ENCODE measurements around the gene HPS1.

Gene HPS1

GRCh38 chr10:98405422-98405821, 41.3 kb downstream of the HPS1 start:
- Histone ChIP-seq H3K23ac (ENCODE audit: low read depth, low read length, poor library complexity) (no peak overlapping the region), H4K8ac (ENCODE audit: low read depth, low read length) (no peak overlapping the region), H2BK12ac (ENCODE audit: low read length) (no peak overlapping the region), H3K27me3 (ENCODE audit: control insufficient read depth in 3 of 3, insufficient read depth in 3 of 3, low read depth in 1 of 3, low read length in 3 of 3) (no peaks in the 10 kb centered on the region), H3K14ac (ENCODE audit: low read length) (no peak overlapping the region), H3K4me2 (ENCODE audit: insufficient read depth, low read length, poor library complexity, severe bottlenecking) (no peak overlapping the region), H3K9me3 (replicated peaks in 1 of 2; ENCODE audit: control insufficient read depth in 2 of 2, insufficient read depth in 1 of 2, low read depth in 1 of 2, low read length in 2 of 2) (no peaks in the 10 kb centered on the region), H3K79me1 (ENCODE audit: low read depth, low read length) (no peaks in the 10 kb centered on the region), H3K4me3 (ENCODE audit: low read length in 2 of 2) (peak overlapping the region in 1 of 2 donors; percentile 27), H3K36me3 (replicated peaks in 1 of 2; ENCODE audit: control insufficient read depth in 2 of 2, insufficient read depth in 2 of 2, low read length in 2 of 2) (no peaks in the 10 kb centered on the region), H2BK5ac (ENCODE audit: low read length) (no peak overlapping the region), H4K91ac (ENCODE audit: low read depth, low read length, poor library complexity) (no peak overlapping the region), H3K27ac (replicated peaks; ENCODE audit: low read length) (no peak overlapping the region), H2AK5ac (ENCODE audit: low read depth, low read length) (no peak overlapping the region), H3K4ac (ENCODE audit: low read length) (no peak overlapping the region), H2AFZ (ENCODE audit: low read length) (no peak overlapping the region), H2BK120ac (ENCODE audit: low read depth, low read length) (no peak overlapping the region), H3K9ac (ENCODE audit: low read depth, low read length, poor library complexity) (no peak overlapping the region), H3K18ac (ENCODE audit: low read length) (no peak overlapping the region), H3K4me1 (ENCODE audit: control insufficient read depth in 2 of 2, insufficient read depth in 1 of 2, low read depth in 1 of 2, low read length in 2 of 2) (peaks cover 0 to under 1% of the 10 kb centered on the region in 2 donors), H2BK15ac (ENCODE audit: low read length) (no peak overlapping the region)
- WGBS, 2 donors (ENCODE audit: extremely low coverage in 2 of 2, insufficient read length in 2 of 2, insufficient replicate concordance in 1 of 2): no CpG with 5 or more reads among the region's 12 CpGs
- no peak for DNase-seq (ENCODE audit: low spot score)

GRCh38 chr10:98404571-98405359, 42.0 kb downstream of the HPS1 start:
- Histone ChIP-seq H2BK5ac (ENCODE audit: low read length) (no peak overlapping the region), H3K14ac (ENCODE audit: low read length) (no peak overlapping the region), H2AK5ac (ENCODE audit: low read depth, low read length) (no peak overlapping the region), H2BK12ac (ENCODE audit: low read length) (no peak overlapping the region), H3K4me3 (ENCODE audit: low read length in 2 of 2) (no peak overlapping the region), H3K4ac (ENCODE audit: low read length) (no peak overlapping the region), H3K27me3 (ENCODE audit: control insufficient read depth in 3 of 3, insufficient read depth in 3 of 3, low read depth in 1 of 3, low read length in 3 of 3) (no peaks in the 10 kb centered on the region), H3K79me1 (ENCODE audit: low read depth, low read length) (no peaks in the 10 kb centered on the region), H4K8ac (ENCODE audit: low read depth, low read length) (no peak overlapping the region), H3K27ac (replicated peaks; ENCODE audit: low read length) (no peak overlapping the region), H3K4me1 (ENCODE audit: control insufficient read depth in 2 of 2, insufficient read depth in 1 of 2, low read depth in 1 of 2, low read length in 2 of 2) (peaks cover 0 to 1% of the 10 kb centered on the region in 2 donors), H3K9ac (ENCODE audit: low read depth, low read length, poor library complexity) (no peak overlapping the region), H2AFZ (ENCODE audit: low read length) (no peak overlapping the region), H3K23ac (ENCODE audit: low read depth, low read length, poor library complexity) (no peak overlapping the region), H3K36me3 (replicated peaks in 1 of 2; ENCODE audit: control insufficient read depth in 2 of 2, insufficient read depth in 2 of 2, low read length in 2 of 2) (no peaks in the 10 kb centered on the region), H3K18ac (ENCODE audit: low read length) (no peak overlapping the region), H3K4me2 (ENCODE audit: insufficient read depth, low read length, poor library complexity, severe bottlenecking) (no peak overlapping the region), H4K91ac (ENCODE audit: low read depth, low read length, poor library complexity) (no peak overlapping the region), H2BK15ac (ENCODE audit: low read length) (no peak overlapping the region), H2BK120ac (ENCODE audit: low read depth, low read length) (no peak overlapping the region), H3K9me3 (replicated peaks in 1 of 2; ENCODE audit: control insufficient read depth in 2 of 2, insufficient read depth in 1 of 2, low read depth in 1 of 2, low read length in 2 of 2) (no peaks in the 10 kb centered on the region)
- DNase-seq (ENCODE audit: low spot score): no peak
- WGBS, 2 donors (ENCODE audit: extremely low coverage in 2 of 2, insufficient read length in 2 of 2, insufficient replicate concordance in 1 of 2): no CpG with 5 or more reads among the region's 8 CpGs

GRCh38 chr10:98403812-98404504, 42.8 kb downstream of the HPS1 start:
- no peaks in the 10 kb centered on the region for H3K27me3 ChIP-seq (ENCODE audit: control insufficient read depth in 3 of 3, insufficient read depth in 3 of 3, low read depth in 1 of 3, low read length in 3 of 3)
- DNase-seq (ENCODE audit: low spot score): no peak

GRCh38 chr10:98402931-98403718, 43.6 kb downstream of the HPS1 start:
- H2BK15ac ChIP-seq (ENCODE audit: low read length): no peak overlapping the region
- H3K4me2 ChIP-seq (ENCODE audit: insufficient read depth, low read length, poor library complexity, severe bottlenecking): no peak overlapping the region
- H3K14ac ChIP-seq (ENCODE audit: low read length): peak overlapping the region; percentile 47
- no peak overlapping the region for H3K18ac ChIP-seq (ENCODE audit: low read length)
- no peaks in the 10 kb centered on the region for H3K79me1 ChIP-seq (ENCODE audit: low read depth, low read length)
- no peak overlapping the region for H2BK12ac ChIP-seq (ENCODE audit: low read length)
- H3K4me3 ChIP-seq (ENCODE audit: low read length in 2 of 2): no peak overlapping the region
- no peak overlapping the region for H2BK120ac ChIP-seq (ENCODE audit: low read depth, low read length)
- no peak overlapping the region for H3K27ac ChIP-seq (replicated peaks; ENCODE audit: low read length)
- H2BK5ac ChIP-seq (ENCODE audit: low read length): no peak overlapping the region
- H4K8ac ChIP-seq (ENCODE audit: low read depth, low read length): no peak overlapping the region
- H3K9ac ChIP-seq (ENCODE audit: low read depth, low read length, poor library complexity): peak overlapping the region; percentile 47
- peaks cover 0 to 1% of the 10 kb centered on the region in 2 donors for H3K4me1 ChIP-seq (ENCODE audit: control insufficient read depth in 2 of 2, insufficient read depth in 1 of 2, low read depth in 1 of 2, low read length in 2 of 2)
- no peak overlapping the region for H2AFZ ChIP-seq (ENCODE audit: low read length)
- DNase-seq (ENCODE audit: low spot score): no peak
- H3K27me3 ChIP-seq (ENCODE audit: control insufficient read depth in 3 of 3, insufficient read depth in 3 of 3, low read depth in 1 of 3, low read length in 3 of 3): no peaks in the 10 kb centered on the region
- no peak overlapping the region for H3K4ac ChIP-seq (ENCODE audit: low read length)
- peak overlapping the region; percentile 52 for H3K23ac ChIP-seq (ENCODE audit: low read depth, low read length, poor library complexity)
- no peaks in the 10 kb centered on the region for H3K36me3 ChIP-seq (replicated peaks in 1 of 2; ENCODE audit: control insufficient read depth in 2 of 2, insufficient read depth in 2 of 2, low read length in 2 of 2)
- H4K91ac ChIP-seq (ENCODE audit: low read depth, low read length, poor library complexity): no peak overlapping the region
- H3K9me3 ChIP-seq (replicated peaks in 1 of 2; ENCODE audit: control insufficient read depth in 2 of 2, insufficient read depth in 1 of 2, low read depth in 1 of 2, low read length in 2 of 2): no peaks in the 10 kb centered on the region
- no CpG with 5 or more reads among the region's 23 CpGs for WGBS, 2 donors (ENCODE audit: extremely low coverage in 2 of 2, insufficient read length in 2 of 2, insufficient replicate concordance in 1 of 2)
- no peak overlapping the region for H2AK5ac ChIP-seq (ENCODE audit: low read depth, low read length)

More at GRCh38 chr10:98403812-98404504, 42.8 kb downstream of the HPS1 start:
- Histone ChIP-seq H2AK5ac (ENCODE audit: low read depth, low read length) (no peak overlapping the region), H3K18ac (ENCODE audit: low read length) (no peak overlapping the region), H3K4me1 (ENCODE audit: control insufficient read depth in 2 of 2, insufficient read depth in 1 of 2, low read depth in 1 of 2, low read length in 2 of 2) (peaks cover 0 to 1% of the 10 kb centered on the region in 2 donors), H2BK120ac (ENCODE audit: low read depth, low read length) (no peak overlapping the region), H4K8ac (ENCODE audit: low read depth, low read length) (no peak overlapping the region), H2BK15ac (ENCODE audit: low read length) (no peak overlapping the region), H3K9me3 (replicated peaks in 1 of 2; ENCODE audit: control insufficient read depth in 2 of 2, insufficient read depth in 1 of 2, low read depth in 1 of 2, low read length in 2 of 2) (no peaks in the 10 kb centered on the region), H3K79me1 (ENCODE audit: low read depth, low read length) (no peaks in the 10 kb centered on the region), H4K91ac (ENCODE audit: low read depth, low read length, poor library complexity) (no peak overlapping the region), H2BK12ac (ENCODE audit: low read length) (no peak overlapping the region), H2BK5ac (ENCODE audit: low read length) (no peak overlapping the region), H3K36me3 (replicated peaks in 1 of 2; ENCODE audit: control insufficient read depth in 2 of 2, insufficient read depth in 2 of 2, low read length in 2 of 2) (no peaks in the 10 kb centered on the region), H3K27ac (replicated peaks; ENCODE audit: low read length) (no peak overlapping the region), H3K4ac (ENCODE audit: low read length) (no peak overlapping the region), H3K23ac (ENCODE audit: low read depth, low read length, poor library complexity) (no peak overlapping the region), H2AFZ (ENCODE audit: low read length) (no peak overlapping the region), H3K4me2 (ENCODE audit: insufficient read depth, low read length, poor library complexity, severe bottlenecking) (no peak overlapping the region), H3K9ac (ENCODE audit: low read depth, low read length, poor library complexity) (no peak overlapping the region), H3K14ac (ENCODE audit: low read length) (no peak overlapping the region), H3K4me3 (ENCODE audit: low read length in 2 of 2) (no peak overlapping the region)
- WGBS, 2 donors (ENCODE audit: extremely low coverage in 2 of 2, insufficient read length in 2 of 2, insufficient replicate concordance in 1 of 2): no CpG with 5 or more reads among the region's 7 CpGs

Measured in neuronal stem cell (in vitro differentiated cells).